ENCODE data around the gene ZKSCAN1. TPM values are rescaled to one million over a fixed set of nuclear protein-coding genes. Genes with fewer than 3 reads are reported as not detected.
A peak's percentile ranks its signal among the peaks of the same experiment; 100 is the strongest.

The ZKSCAN1 gene
- total RNA-seq, 2 experiments from 2014 or later, result 64.4 to 67.9 TPM

DNA sequence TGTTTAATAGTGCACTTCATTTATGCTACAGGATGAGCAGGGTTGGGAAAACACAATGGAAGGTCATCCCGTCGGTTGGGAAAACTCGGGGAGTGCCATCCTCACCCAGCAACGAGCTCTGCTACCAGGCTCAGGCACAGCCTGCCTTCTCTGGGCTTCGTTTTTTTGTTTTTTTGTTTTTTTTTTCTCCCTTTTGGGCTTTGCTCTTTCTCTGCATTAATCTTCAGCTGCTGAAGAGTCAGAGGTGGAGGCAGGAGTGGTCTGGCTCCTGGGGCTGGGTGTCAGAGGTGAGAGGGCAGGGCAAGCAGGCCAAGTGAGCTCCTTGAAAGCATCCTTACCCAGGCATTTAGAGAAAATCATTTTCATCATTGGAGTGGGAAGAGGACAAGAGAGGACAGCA is 54.6 kb downstream of the ZKSCAN1 start:
- DNase-seq, result no peak
- CTCF ChIA-PET, result interaction anchor here (1.4 to 2.5 kb wide), 2 partner anchors 18 to 33 kb away, joined by 3 to 7 read pairs; no protein-coding TSS in a partner anchor
- H3K4me1 Mint-ChIP-seq (ENCODE audit: low read depth), result no peaks in the 10 kb centered on the region
- no peak overlapping the region for H3K4me3 Mint-ChIP-seq
- H3K36me3 Mint-ChIP-seq (ENCODE audit: low read depth), result peaks cover 65% of the 10 kb centered on the region
- H3K27ac Mint-ChIP-seq, result no peak overlapping the region
- no peaks in the 10 kb centered on the region for H3K27me3 Mint-ChIP-seq (ENCODE audit: low read depth)
- intact Hi-C loops (cut with micrococcal nuclease), result no loop called here
- H3K9me3 Mint-ChIP-seq, result peaks cover 36% of the 10 kb centered on the region

GRCh38 chr7:100071018-100071723 is 55.8 kb downstream of the ZKSCAN1 start:
- Mint-ChIP-seq H3K4me3 (no peak overlapping the region), H3K4me1 (ENCODE audit: low read depth) (no peaks in the 10 kb centered on the region), H3K36me3 (ENCODE audit: low read depth) (peaks cover 75% of the 10 kb centered on the region), H3K9me3 (peaks cover 36% of the 10 kb centered on the region), H3K27ac (no peak overlapping the region), H3K27me3 (ENCODE audit: low read depth) (no peaks in the 10 kb centered on the region)
- no peak for DNase-seq
- CTCF ChIA-PET, result interaction anchor here (0.7 to 2.5 kb wide), 5 partner anchors 19 to 75 kb away, joined by 3 to 7 read pairs (median 3); no protein-coding TSS in a partner anchor
- intact Hi-C loops (cut with micrococcal nuclease), result no loop called here

- H3K9me3 Mint-ChIP-seq, result peaks cover 36% of the 10 kb centered on the region
- CTCF ChIA-PET, result no interaction called here
- H3K4me1 Mint-ChIP-seq (ENCODE audit: low read depth), result no peaks in the 10 kb centered on the region
- no peak overlapping the region for H3K27ac Mint-ChIP-seq
- no peak for DNase-seq
- no peak overlapping the region for H3K4me3 Mint-ChIP-seq
- intact Hi-C loops (cut with micrococcal nuclease), result no loop called here
- no peaks in the 10 kb centered on the region for H3K27me3 Mint-ChIP-seq (ENCODE audit: low read depth)
- H3K36me3 Mint-ChIP-seq (ENCODE audit: low read depth), result peaks cover 80% of the 10 kb centered on the region
Observed at GRCh38 chr7:100072462-100072861, 57.1 kb downstream of the ZKSCAN1 start.

DNA sequence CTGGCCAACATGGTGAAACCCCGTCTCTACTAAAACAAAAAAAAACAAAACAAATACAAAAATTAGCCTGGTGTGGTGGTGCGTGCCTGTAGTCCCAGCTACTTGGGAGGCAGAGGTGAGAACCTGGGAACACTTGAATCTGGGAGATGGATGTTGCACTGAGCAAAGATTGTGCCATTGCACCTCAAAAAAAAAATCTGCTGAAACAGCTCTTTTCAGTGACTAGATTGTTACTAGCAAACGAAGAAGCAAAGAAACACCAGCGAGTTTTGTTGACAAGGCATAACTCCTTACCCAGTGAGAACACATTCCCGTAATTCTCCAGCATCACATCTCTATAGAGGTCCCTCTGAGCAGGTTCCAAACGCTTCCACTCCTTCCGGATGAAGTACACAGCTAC is 59.4 kb downstream of the ZKSCAN1 start:
- H3K27me3 Mint-ChIP-seq (ENCODE audit: low read depth), result no peaks in the 10 kb centered on the region
- peaks cover 32% of the 10 kb centered on the region for H3K9me3 Mint-ChIP-seq
- H3K4me1 Mint-ChIP-seq (ENCODE audit: low read depth), result peaks cover 8% of the 10 kb centered on the region
- H3K4me3 Mint-ChIP-seq, result no peak overlapping the region
- H3K27ac Mint-ChIP-seq, result no peak overlapping the region
- no peak for DNase-seq
- CTCF ChIA-PET, result no interaction called here
- H3K36me3 Mint-ChIP-seq (ENCODE audit: low read depth), result peaks cover 76% of the 10 kb centered on the region
- intact Hi-C loops (cut with micrococcal nuclease), result no loop called here

DNA sequence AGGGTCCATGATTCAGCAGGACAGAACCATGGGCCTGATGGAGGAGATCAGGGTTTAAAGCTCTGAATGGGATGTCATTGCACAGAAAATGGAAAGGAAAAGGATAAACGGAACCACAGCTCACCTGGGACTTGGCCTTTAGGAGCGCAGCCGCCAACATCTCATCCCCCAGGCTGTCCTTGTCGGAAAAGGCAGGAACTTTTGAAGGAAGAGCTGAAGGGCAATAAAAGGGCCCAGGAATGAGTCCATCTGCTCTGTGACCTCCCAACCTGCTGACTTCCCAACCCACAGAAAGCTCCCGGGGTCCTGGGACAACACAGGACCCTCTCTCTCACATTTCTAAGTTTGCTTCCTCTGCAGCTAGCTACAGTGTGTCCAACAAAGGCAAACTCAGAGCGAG is 60.0 kb downstream of the ZKSCAN1 start:
- no peak overlapping the region for H3K27ac Mint-ChIP-seq
- H3K9me3 Mint-ChIP-seq, result peaks cover 27% of the 10 kb centered on the region
- intact Hi-C loops (cut with micrococcal nuclease), result no loop called here
- no peak for DNase-seq
- H3K36me3 Mint-ChIP-seq (ENCODE audit: low read depth), result peaks cover 71% of the 10 kb centered on the region
- H3K27me3 Mint-ChIP-seq (ENCODE audit: low read depth), result no peaks in the 10 kb centered on the region
- peaks cover 13% of the 10 kb centered on the region for H3K4me1 Mint-ChIP-seq (ENCODE audit: low read depth)
- CTCF ChIA-PET, result interaction anchor here (1.2 kb wide), 1 partner anchor 82 kb away, joined by 3 read pairs; no protein-coding TSS in a partner anchor
- no peak overlapping the region for H3K4me3 Mint-ChIP-seq

GRCh38 chr7:100077205-100077604 is 61.8 kb downstream of the ZKSCAN1 start:
- CTCF ChIA-PET, result interaction anchor here (0.6 to 0.7 kb wide), 2 partner anchors 13 to 61 kb away, joined by 3 read pairs; no protein-coding TSS in a partner anchor
- Mint-ChIP-seq H3K9me3 (peaks cover 9% of the 10 kb centered on the region), H3K27ac (no peak overlapping the region), H3K36me3 (ENCODE audit: low read depth) (peaks cover 55% of the 10 kb centered on the region), H3K27me3 (ENCODE audit: low read depth) (no peaks in the 10 kb centered on the region), H3K4me3 (no peak overlapping the region), H3K4me1 (ENCODE audit: low read depth) (peaks cover 22% of the 10 kb centered on the region)
- intact Hi-C loops (cut with micrococcal nuclease), result no loop called here
- DNase-seq, result no peak

DNA sequence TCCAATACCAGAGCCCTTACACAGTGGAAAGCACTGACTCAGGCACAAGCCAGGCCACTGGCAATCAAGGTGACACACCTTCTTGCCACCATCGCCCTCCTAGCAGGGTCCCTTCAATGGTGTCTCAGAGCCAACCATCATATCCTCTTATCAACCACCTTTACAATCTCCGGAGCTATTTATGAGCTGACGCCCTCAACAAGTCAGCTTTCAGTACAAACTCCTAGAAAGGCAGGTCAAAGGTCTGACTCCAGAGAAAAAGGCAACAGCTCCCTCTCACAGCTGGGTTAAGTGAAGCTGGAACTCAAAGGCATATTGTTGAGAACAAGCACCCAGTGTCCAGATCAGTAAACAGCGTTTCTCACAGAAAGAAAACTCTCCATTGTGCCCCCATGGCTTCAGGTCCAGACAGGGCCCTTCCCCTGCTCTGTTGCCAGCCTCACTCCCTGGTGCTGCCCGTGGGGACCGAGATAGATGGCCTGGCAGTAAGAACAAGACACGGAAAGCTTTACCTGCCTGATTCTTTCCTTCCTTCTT is 63.7 kb downstream of the ZKSCAN1 start:
- Mint-ChIP-seq H3K27ac (no peak overlapping the region), H3K4me3 (no peak overlapping the region), H3K27me3 (ENCODE audit: low read depth) (no peaks in the 10 kb centered on the region), H3K9me3 (no peaks in the 10 kb centered on the region), H3K36me3 (ENCODE audit: low read depth) (peaks cover 37% of the 10 kb centered on the region), H3K4me1 (ENCODE audit: low read depth) (peaks cover 29% of the 10 kb centered on the region)
- CTCF ChIA-PET, result interaction anchor here (1.2 kb wide), 1 partner anchor 22 kb away, joined by 3 read pairs; no protein-coding TSS in a partner anchor
- intact Hi-C loops (cut with micrococcal nuclease), result no loop called here
- no peak for DNase-seq

GRCh38 chr7:100080907-100081534 is 65.6 kb downstream of the ZKSCAN1 start:
- H3K27ac Mint-ChIP-seq, result peak overlapping the region; percentile 86
- H3K9me3 Mint-ChIP-seq, result no peaks in the 10 kb centered on the region
- peak overlapping the region; percentile 88 for H3K4me3 Mint-ChIP-seq
- H3K4me1 Mint-ChIP-seq (ENCODE audit: low read depth), result peaks cover 29% of the 10 kb centered on the region
- no peaks in the 10 kb centered on the region for H3K27me3 Mint-ChIP-seq (ENCODE audit: low read depth)
- CTCF ChIA-PET, result interaction anchor here (1.5 kb wide), 1 partner anchor 65 kb away, joined by 3 read pairs; no protein-coding TSS in a partner anchor
- H3K36me3 Mint-ChIP-seq (ENCODE audit: low read depth), result peaks cover 18% of the 10 kb centered on the region
- DNase-seq, result peak; percentile 22
- intact Hi-C loops (cut with micrococcal nuclease), result loop anchor here (1.0 to 5.0 kb wide), 9 partner anchors 20 to 346 kb away; partner anchors contain the start of genes AP4M1, MBLAC1, MCM7 and MEPCE

GRCh38 chr7:100081535-100082102 is 66.2 kb downstream of the ZKSCAN1 start, which contains the start of gene ZNF3:
ZNF3 (minus strand) TSS chr7:100081723; CDS start chr7:100077357, 4,366 bp downstream.
- peak; percentile 99 for DNase-seq
- Mint-ChIP-seq H3K9me3 (no peaks in the 10 kb centered on the region), H3K4me1 (ENCODE audit: low read depth) (peaks cover 29% of the 10 kb centered on the region), H3K4me3 (peak within 1 kb of the TSS; percentile 88), H3K36me3 (ENCODE audit: low read depth) (peaks cover 13% of the 10 kb centered on the region), H3K27ac (peak within 1 kb of the TSS; percentile 86), H3K27me3 (ENCODE audit: low read depth) (no peaks in the 10 kb centered on the region)
- CTCF ChIA-PET, result interaction anchor here (0.7 to 1.2 kb wide), 5 partner anchors 11 to 168 kb away, joined by 3 to 9 read pairs (median 4); no protein-coding TSS in a partner anchor
- intact Hi-C loops (cut with micrococcal nuclease), result loop anchor here (1.0 to 5.0 kb wide), 12 partner anchors 20 to 705 kb away; partner anchors contain the start of genes AP4M1, BUD31, MBLAC1 and MCM7

GRCh38 chr7:100082978-100083377 is 67.6 kb downstream of the ZKSCAN1 start:
- Mint-ChIP-seq H3K27me3 (ENCODE audit: low read depth) (no peaks in the 10 kb centered on the region), H3K36me3 (ENCODE audit: low read depth) (peaks cover 8% of the 10 kb centered on the region), H3K4me1 (ENCODE audit: low read depth) (peaks cover 34% of the 10 kb centered on the region), H3K27ac (peak overlapping the region; percentile 86), H3K9me3 (no peaks in the 10 kb centered on the region), H3K4me3 (peak overlapping the region; percentile 88)
- intact Hi-C loops (cut with micrococcal nuclease), result loop anchor here (1.0 to 5.0 kb wide), 4 partner anchors 48 to 707 kb away; partner anchors contain the start of genes BUD31, MEPCE, PDAP1 and ZCWPW1
- no peak for DNase-seq
- CTCF ChIA-PET, result interaction anchor here (0.6 to 1.2 kb wide), 14 partner anchors 10 to 174 kb away, joined by 3 to 9 read pairs (median 4); no protein-coding TSS in a partner anchor

DNA sequence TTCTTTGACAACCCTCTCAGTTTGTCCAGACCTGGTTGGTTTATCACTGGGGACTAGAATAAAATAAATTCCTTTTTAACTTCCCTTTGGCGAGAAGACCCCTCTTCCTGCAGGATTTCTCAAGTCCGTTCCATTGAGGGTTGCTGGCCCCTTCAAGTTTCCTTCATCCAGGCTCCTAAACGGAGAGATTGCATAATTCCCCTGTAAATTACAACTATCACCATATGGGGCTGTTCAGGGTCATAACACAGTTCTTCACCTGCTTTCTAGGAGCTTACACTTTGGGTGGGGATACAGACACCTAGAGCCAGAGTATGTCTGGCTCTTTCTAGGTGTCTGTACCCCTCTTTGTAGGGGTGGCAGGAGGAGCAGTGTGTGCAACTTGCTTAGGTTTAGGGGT is 70.1 kb downstream of the ZKSCAN1 start:
- Mint-ChIP-seq H3K4me1 (ENCODE audit: low read depth) (peaks cover 31% of the 10 kb centered on the region), H3K27ac (no peak overlapping the region), H3K4me3 (no peak overlapping the region), H3K9me3 (no peaks in the 10 kb centered on the region), H3K27me3 (ENCODE audit: low read depth) (no peaks in the 10 kb centered on the region), H3K36me3 (ENCODE audit: low read depth) (peaks cover 5% of the 10 kb centered on the region)
- CTCF ChIA-PET, result interaction anchor here (1.6 kb wide), 1 partner anchor 95 kb away, joined by 4 read pairs; no protein-coding TSS in a partner anchor
- DNase-seq, result no peak
- intact Hi-C loops (cut with micrococcal nuclease), result no loop called here
